ENCODE measurements around the gene SFXN1.

Gene SFXN1

GRCh38 chr5:175544108-175544511, 65.8 kb downstream of the SFXN1 start:
- DNase-seq, result no peak

GRCh38 chr5:175544586-175544985, 66.2 kb downstream of the SFXN1 start:
- no peak for DNase-seq

- no peak for DNase-seq
Measured at GRCh38 chr5:175547842-175548241, 69.5 kb downstream of the SFXN1 start.

- DNase-seq, result no peak
Measured at GRCh38 chr5:175548626-175549311, 70.4 kb downstream of the SFXN1 start.

- no peak for DNase-seq
Measured at GRCh38 chr5:175550055-175550805, 71.9 kb downstream of the SFXN1 start.

- no peak for DNase-seq
Measured at GRCh38 chr5:175551266-175551665, 72.9 kb downstream of the SFXN1 start.

GRCh38 chr5:175554296-175554695, 75.9 kb downstream of the SFXN1 start:
- DNase-seq, result no peak

- no peak for DNase-seq
Measured at GRCh38 chr5:175555168-175555785, 76.9 kb downstream of the SFXN1 start.

- DNase-seq, result no peak
Measured at GRCh38 chr5:175556794-175557193, 78.4 kb downstream of the SFXN1 start.

- no peak for DNase-seq
Measured at GRCh38 chr5:175557778-175558177, 79.4 kb downstream of the SFXN1 start.

GRCh38 chr5:175558801-175559480, 80.6 kb downstream of the SFXN1 start:
- DNase-seq, result no peak

GRCh38 chr5:175560011-175560410, 81.7 kb downstream of the SFXN1 start:
- DNase-seq, result no peak

- DNase-seq, result no peak
Measured at GRCh38 chr5:175561085-175561484, 82.7 kb downstream of the SFXN1 start.

- no peak for DNase-seq
Measured at GRCh38 chr5:175564716-175565115, 86.4 kb downstream of the SFXN1 start.

GRCh38 chr5:175566697-175567096, 88.3 kb downstream of the SFXN1 start:
- DNase-seq, result no peak

GRCh38 chr5:175567954-175568353, 89.6 kb downstream of the SFXN1 start:
- no peak for DNase-seq

- DNase-seq, result no peak
Measured at GRCh38 chr5:175569701-175570100, 91.3 kb downstream of the SFXN1 start.

- no peak for DNase-seq
Measured at GRCh38 chr5:175572886-175573285, 94.5 kb downstream of the SFXN1 start.

GRCh38 chr5:175573493-175574269, 95.3 kb downstream of the SFXN1 start:
- DNase-seq, result no peak

GRCh38 chr5:175575301-175575700, 96.9 kb downstream of the SFXN1 start:
- no peak for DNase-seq

GRCh38 chr5:175576096-175576495, 97.7 kb downstream of the SFXN1 start:
- DNase-seq, result no peak

- no peak for DNase-seq
Measured at GRCh38 chr5:175576591-175576990, 98.2 kb downstream of the SFXN1 start.

Measured in NCI-H1417 treated with DMSO at 0.1 percent for 48 hours (cell line).